ENCODE results near the gene TSHZ2. TPM values are rescaled to one million over a fixed set of nuclear protein-coding genes. Genes with fewer than 3 reads are reported as not detected.

The TSHZ2 gene
- total RNA-seq, 1 donor: 3.6 TPM

DNA sequence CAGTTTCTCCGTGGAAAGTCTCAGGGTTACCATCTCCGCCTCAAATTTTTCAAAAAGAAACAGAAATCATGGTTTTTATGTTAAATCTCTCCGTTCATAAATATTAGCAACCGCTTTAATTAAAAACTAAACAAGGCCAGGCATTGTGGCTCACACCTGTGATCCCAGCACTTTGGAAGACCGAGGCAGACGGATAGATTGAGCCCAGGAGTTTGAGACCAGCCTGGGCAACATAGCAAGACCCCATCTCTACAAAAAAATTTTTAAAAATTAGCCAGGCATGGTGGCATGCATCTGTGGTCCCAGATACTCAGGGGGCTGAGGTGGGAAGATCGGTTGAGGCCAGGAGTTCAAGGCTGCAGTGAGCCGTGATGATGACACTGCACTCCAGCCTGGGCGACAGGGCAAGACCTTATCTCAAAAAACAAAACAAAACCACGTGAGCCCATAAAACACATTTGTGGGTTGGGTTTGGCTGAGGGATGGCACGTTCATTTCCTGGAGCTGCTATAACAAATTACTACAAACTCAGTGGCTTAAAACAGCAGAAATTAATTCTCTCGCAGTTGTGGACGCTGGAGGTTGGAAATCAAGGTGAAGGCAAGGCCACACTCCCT, 398.3 kb downstream of the TSHZ2 start:
- H3K4me1 ChIP-seq (ENCODE audit: insufficient read depth, low read length): no peaks in the 10 kb centered on the region
- no peak overlapping the region for H3K4me3 ChIP-seq (ENCODE audit: insufficient read depth, low read length)
- TF ChIP-seq, protein P1, sequence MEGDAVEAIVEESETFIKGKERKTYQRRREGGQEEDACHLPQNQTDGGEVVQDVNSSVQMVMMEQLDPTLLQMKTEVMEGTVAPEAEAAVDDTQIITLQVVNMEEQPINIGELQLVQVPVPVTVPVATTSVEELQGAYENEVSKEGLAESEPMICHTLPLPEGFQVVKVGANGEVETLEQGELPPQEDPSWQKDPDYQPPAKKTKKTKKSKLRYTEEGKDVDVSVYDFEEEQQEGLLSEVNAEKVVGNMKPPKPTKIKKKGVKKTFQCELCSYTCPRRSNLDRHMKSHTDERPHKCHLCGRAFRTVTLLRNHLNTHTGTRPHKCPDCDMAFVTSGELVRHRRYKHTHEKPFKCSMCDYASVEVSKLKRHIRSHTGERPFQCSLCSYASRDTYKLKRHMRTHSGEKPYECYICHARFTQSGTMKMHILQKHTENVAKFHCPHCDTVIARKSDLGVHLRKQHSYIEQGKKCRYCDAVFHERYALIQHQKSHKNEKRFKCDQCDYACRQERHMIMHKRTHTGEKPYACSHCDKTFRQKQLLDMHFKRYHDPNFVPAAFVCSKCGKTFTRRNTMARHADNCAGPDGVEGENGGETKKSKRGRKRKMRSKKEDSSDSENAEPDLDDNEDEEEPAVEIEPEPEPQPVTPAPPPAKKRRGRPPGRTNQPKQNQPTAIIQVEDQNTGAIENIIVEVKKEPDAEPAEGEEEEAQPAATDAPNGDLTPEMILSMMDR (IDR thresholded peaks at IDR 0.05; ENCODE audit: extremely low read depth, low read depth, low read length): no peak
- no peak overlapping the region for H2AFZ ChIP-seq (ENCODE audit: low read length)
- H3K4me2 ChIP-seq (ENCODE audit: insufficient read depth, low read length): no peak overlapping the region
- no peaks in the 10 kb centered on the region for H3K79me2 ChIP-seq (ENCODE audit: insufficient read depth, low read length)
- DNase-seq (ENCODE audit: insufficient read length, low spot score, missing footprints): no peak
- no peaks in the 10 kb centered on the region for H3K27me3 ChIP-seq (ENCODE audit: insufficient read depth, low read length)
- no peak overlapping the region for H3K27ac ChIP-seq (ENCODE audit: low read depth, low read length)
- H3K36me3 ChIP-seq (ENCODE audit: insufficient read depth, low read length): no peaks in the 10 kb centered on the region
- no peaks in the 10 kb centered on the region for H4K20me1 ChIP-seq (ENCODE audit: insufficient read depth, low read length)
- peaks cover 3% of the 10 kb centered on the region for H3K9me3 ChIP-seq (ENCODE audit: low read depth, low read length)

DNA sequence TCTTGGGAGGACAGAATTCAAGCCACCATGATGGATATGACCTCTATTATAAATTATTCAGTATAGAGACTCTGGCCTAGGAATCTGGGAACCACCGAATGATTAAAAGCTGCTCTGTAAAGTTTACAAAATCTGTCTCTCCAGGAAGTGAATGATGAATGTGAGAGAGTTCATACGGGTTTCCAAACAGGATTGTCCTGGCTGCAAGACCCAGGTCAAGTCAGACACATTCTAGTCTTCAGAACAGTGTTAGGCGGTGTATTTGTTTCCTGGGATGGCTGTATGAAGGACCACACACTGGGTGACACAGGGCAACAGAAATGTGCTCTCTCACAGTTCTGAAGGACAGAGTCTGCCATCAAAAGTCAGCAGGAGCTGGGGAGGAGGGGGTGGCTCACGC, 399.1 kb downstream of the TSHZ2 start:
- Histone ChIP-seq H2AFZ (ENCODE audit: low read length) (no peak overlapping the region), H3K4me3 (ENCODE audit: insufficient read depth, low read length) (no peak overlapping the region), H3K36me3 (ENCODE audit: insufficient read depth, low read length) (no peaks in the 10 kb centered on the region), H3K79me2 (ENCODE audit: insufficient read depth, low read length) (no peaks in the 10 kb centered on the region), H3K4me2 (ENCODE audit: insufficient read depth, low read length) (no peak overlapping the region), H3K9me3 (ENCODE audit: low read depth, low read length) (peaks cover 3% of the 10 kb centered on the region), H3K27ac (ENCODE audit: low read depth, low read length) (no peak overlapping the region), H3K27me3 (ENCODE audit: insufficient read depth, low read length) (no peaks in the 10 kb centered on the region), H3K4me1 (ENCODE audit: insufficient read depth, low read length) (no peaks in the 10 kb centered on the region), H4K20me1 (ENCODE audit: insufficient read depth, low read length) (no peaks in the 10 kb centered on the region)
- TF ChIP-seq, protein P1 (IDR thresholded peaks at IDR 0.05; ENCODE audit: extremely low read depth, low read depth, low read length): no peak
- DNase-seq (ENCODE audit: insufficient read length, low spot score, missing footprints): no peak

GRCh38 chr20:53376021-53376420, 403.9 kb downstream of the TSHZ2 start:
- H2AFZ ChIP-seq (ENCODE audit: low read length): no peak overlapping the region
- H3K27me3 ChIP-seq (ENCODE audit: insufficient read depth, low read length): no peaks in the 10 kb centered on the region
- H3K79me2 ChIP-seq (ENCODE audit: insufficient read depth, low read length): no peaks in the 10 kb centered on the region
- H3K27ac ChIP-seq (ENCODE audit: low read depth, low read length): no peak overlapping the region
- H3K36me3 ChIP-seq (ENCODE audit: insufficient read depth, low read length): no peaks in the 10 kb centered on the region
- no peak for DNase-seq (ENCODE audit: insufficient read length, low spot score, missing footprints)
- H3K4me3 ChIP-seq (ENCODE audit: insufficient read depth, low read length): no peak overlapping the region
- H4K20me1 ChIP-seq (ENCODE audit: insufficient read depth, low read length): no peaks in the 10 kb centered on the region
- no peaks in the 10 kb centered on the region for H3K4me1 ChIP-seq (ENCODE audit: insufficient read depth, low read length)
- H3K9me3 ChIP-seq (ENCODE audit: low read depth, low read length): no peaks in the 10 kb centered on the region
- TF ChIP-seq, protein P1 (IDR thresholded peaks at IDR 0.05; ENCODE audit: extremely low read depth, low read depth, low read length): no peak
- no peak overlapping the region for H3K4me2 ChIP-seq (ENCODE audit: insufficient read depth, low read length)

DNA sequence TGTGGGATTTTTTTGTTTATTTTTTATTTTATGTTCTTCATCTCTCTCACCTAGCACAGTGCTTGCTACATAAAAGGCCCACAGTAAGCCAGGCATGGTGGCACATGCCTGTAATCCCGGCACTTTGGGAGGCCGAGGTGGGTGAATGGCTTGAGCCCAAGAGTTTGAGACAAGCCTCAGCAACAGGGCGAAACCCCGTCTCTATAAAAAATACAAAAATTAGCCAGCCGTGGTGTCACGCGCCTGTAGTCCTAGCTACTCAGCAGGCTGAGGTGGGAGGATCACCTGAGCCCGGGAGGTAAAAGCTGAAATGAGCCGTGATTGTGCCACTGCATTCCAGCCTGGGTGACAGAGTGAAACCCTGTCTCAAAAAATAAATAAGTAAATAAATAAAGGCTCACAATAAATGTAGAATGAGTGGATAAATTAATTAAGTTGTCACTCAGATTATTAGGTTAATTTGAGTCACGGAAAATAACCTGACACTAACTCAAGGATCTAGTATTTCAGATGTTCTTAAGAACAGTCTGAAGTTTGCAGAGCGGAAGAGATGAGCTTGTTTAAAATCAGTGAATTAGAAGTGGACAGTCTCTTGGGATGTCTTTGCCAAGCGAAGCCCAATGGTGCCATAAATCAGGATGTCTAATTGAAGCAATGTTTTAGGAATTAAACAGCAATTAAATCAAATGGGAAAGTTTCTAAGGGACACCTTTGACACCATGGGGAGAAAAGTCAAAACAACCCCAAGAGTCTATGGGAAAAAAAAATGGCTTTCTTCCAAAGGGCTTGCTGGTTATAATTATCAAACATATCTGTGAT, 407.1 kb downstream of the TSHZ2 start:
- Histone ChIP-seq H3K4me3 (ENCODE audit: insufficient read depth, low read length) (no peak overlapping the region), H4K20me1 (ENCODE audit: insufficient read depth, low read length) (no peaks in the 10 kb centered on the region), H2AFZ (ENCODE audit: low read length) (no peak overlapping the region), H3K4me1 (ENCODE audit: insufficient read depth, low read length) (no peaks in the 10 kb centered on the region), H3K9me3 (ENCODE audit: low read depth, low read length) (no peaks in the 10 kb centered on the region), H3K79me2 (ENCODE audit: insufficient read depth, low read length) (no peaks in the 10 kb centered on the region), H3K27me3 (ENCODE audit: insufficient read depth, low read length) (no peaks in the 10 kb centered on the region), H3K27ac (ENCODE audit: low read depth, low read length) (no peak overlapping the region), H3K4me2 (ENCODE audit: insufficient read depth, low read length) (no peak overlapping the region), H3K36me3 (ENCODE audit: insufficient read depth, low read length) (no peaks in the 10 kb centered on the region)
- TF ChIP-seq, protein P1 (IDR thresholded peaks at IDR 0.05; ENCODE audit: extremely low read depth, low read depth, low read length): no peak
- DNase-seq (ENCODE audit: insufficient read length, low spot score, missing footprints): no peak
